ENCODE results near the gene ARID4B. TPM values are rescaled to one million over a fixed set of nuclear protein-coding genes. Genes with fewer than 3 reads are reported as not detected.

Gene ARID4B
- total and polyA plus RNA-seq, 9 donors = 19.6 to 52.0 (median 40.6) TPM

GRCh38 chr1:235331401-235331800, 3.4 kb upstream of the ARID4B start:
- no peak for DNase-seq
- intact Hi-C loops (cut with DNase I) = no loop called here
- no peak overlapping the region for H3K4me3 ChIP-seq

GRCh38 chr1:235330918-235331285, 2.9 kb upstream of the ARID4B start:
- DNase-seq = no peak
- Histone ChIP-seq H3K36me3 (no peaks in the 10 kb centered on the region), H3K27ac (no peak overlapping the region), H3K9me3 (no peaks in the 10 kb centered on the region), H3K27me3 (no peaks in the 10 kb centered on the region), H3K4me3 (no peak overlapping the region), H3K4me1 (ENCODE audit: insufficient read depth) (peaks cover 4% of the 10 kb centered on the region)
- 81 to 87% (median 82%) methylated on average over 5 of the region's 5 CpGs for WGBS, 3 donors
- intact Hi-C loops (cut with DNase I) = no loop called here
- TF ChIP-seq EP300 (IDR thresholded peaks at IDR 0.05) (no peak), POLR2A (IDR thresholded peaks at IDR 0.05) (no peak), CTCF (IDR thresholded peaks at IDR 0.05) (no peak)

More at GRCh38 chr1:235331401-235331800, 3.4 kb upstream of the ARID4B start:
- TF ChIP-seq CTCF (IDR thresholded peaks at IDR 0.05) = no peak
- no peak for TF ChIP-seq POLR2A (IDR thresholded peaks at IDR 0.05)
- no peak for TF ChIP-seq EP300 (IDR thresholded peaks at IDR 0.05)
- no peaks in the 10 kb centered on the region for H3K27me3 ChIP-seq
- H3K27ac ChIP-seq = no peak overlapping the region
- WGBS, 3 donors = 42 to 46% (median 45%) methylated on average over 3 of the region's 3 CpGs
- H3K36me3 ChIP-seq = no peaks in the 10 kb centered on the region
- no peaks in the 10 kb centered on the region for H3K9me3 ChIP-seq
- peaks cover 4% of the 10 kb centered on the region for H3K4me1 ChIP-seq (ENCODE audit: insufficient read depth)

GRCh38 chr1:235329139-235329902, 1.3 kb upstream of the ARID4B start:
- Histone ChIP-seq H3K27me3 (no peaks in the 10 kb centered on the region), H3K9me3 (no peaks in the 10 kb centered on the region), H3K4me3 (peak overlapping the region; percentile 73), H3K36me3 (no peaks in the 10 kb centered on the region), H3K27ac (peak overlapping the region; percentile 82 to 89), H3K4me1 (ENCODE audit: insufficient read depth) (peaks cover 6% of the 10 kb centered on the region)
- WGBS, 3 donors = 0 to 2% (median 1%) methylated on average over 24 of the region's 24 CpGs
- intact Hi-C loops (cut with DNase I) = no loop called here
- peak in 4 of 5 donors; percentile 26 to 47 (median 38) for DNase-seq
- no peak for TF ChIP-seq EP300 (IDR thresholded peaks at IDR 0.05)

- TF ChIP-seq POLR2A (IDR thresholded peaks at IDR 0.05) (peak; percentile 98), EP300 (IDR thresholded peaks at IDR 0.05) (peak; percentile 24), CTCF (IDR thresholded peaks at IDR 0.05) (peak in 1 of 3 donors; percentile 6)
- WGBS, 3 donors = 0% methylated on average over 54 of the region's 54 CpGs
- DNase-seq = peak; percentile 97 to 98 (median 98)
- no peaks in the 10 kb centered on the region for H3K27me3 ChIP-seq
- peak within 1 kb of the TSS; percentile 89 for H3K4me3 ChIP-seq
- intact Hi-C loops (cut with DNase I) = no loop called here
- no peaks in the 10 kb centered on the region for H3K9me3 ChIP-seq
- H3K4me1 ChIP-seq (ENCODE audit: insufficient read depth) = peaks cover 6% of the 10 kb centered on the region
- no peaks in the 10 kb centered on the region for H3K36me3 ChIP-seq
- peak within 1 kb of the TSS; percentile 82 to 95 for H3K27ac ChIP-seq
Observed at GRCh38 chr1:235328271-235329138, 526 bp upstream of the ARID4B start, which contains the start of gene GGPS1. Gene GGPS1, plus strand, starts transcription at chr1:235328570. Its CDS starts 6,695 bp downstream, at chr1:235335265.
